Right cardiac atrium (tissue), 5 donors: ENCODE data around the gene LRBA. TPM values are rescaled to one million over a fixed set of nuclear protein-coding genes. Genes with fewer than 3 reads are reported as not detected.
"Not testable (repeated sequence)": the region's sequence is repeated elsewhere in the genome, so short reads cannot be mapped to it uniquely, and the experiment has no call there.

Experiments
- ATAC-seq, 2 donors: fragments of 200-7000 bp; cut with Tn5 transposase; one replicate each; pipeline versions ENCODE4 v1.8.0 to v1.9.1; 2020; ENCODE audit warnings: moderate library complexity in 2 of 2, mild to moderate bottlenecking in 1 of 2
- DNase-seq, 3 donors: peaks; one replicate each; pipeline ENCODE4 v3.0.0-alpha.2; 2020
- H3K27ac ChIP-seq: one replicate; pipeline ENCODE4 v1.5.1; 2013; ENCODE audit warnings: mild to moderate bottlenecking, low read length, control low read depth, moderate library complexity
- H3K27me3 ChIP-seq: one replicate; pipeline ENCODE4 v1.6.1; 2013; ENCODE audit not compliant: control insufficient read depth, insufficient read depth
- H3K4me1 ChIP-seq: one replicate; pipeline ENCODE4 v1.6.1; 2013; ENCODE audit warnings: low read length; ENCODE audit not compliant: control insufficient read depth, insufficient read depth
- H3K4me3 ChIP-seq: one replicate; pipeline ENCODE4 v1.5.1; 2013; ENCODE audit warnings: low read length, control low read depth
- H3K9me3 ChIP-seq: one replicate; pipeline ENCODE4 v1.6.1; 2013; ENCODE audit warnings: low read length; ENCODE audit not compliant: control insufficient read depth
- WGBS: extraction: QIAGEN DNeasy Blood & Tissue Kit; methylation state at CpG from one replicate; pipeline ENCODE4 v1.1.7; 2013; 5-methylcytosine and 5-hydroxymethylcytosine counted together
- intact Hi-C, 4 donors: fragments of 100-400 bp; cut with DNase I; formaldehyde crosslinking; loops; one replicate each; pipeline versions ENCODE4 v1.11.0 to v1.14.0; 2022 to 2023
- polyA plus RNA-seq: library from polyadenylated mRNA; stranded (reverse); fragments of 200-250 nt; gene quantifications from one replicate; pipeline ENCODE4 v1.2.3, GENCODE V29; 2013
- total RNA-seq, 4 donors: library from RNA; stranded (reverse); fragmentation: NEBNext Ultra II Directional; extraction: Animal tissue kit (Norgen Biotek cat#: 25700); gene quantifications; one replicate each; pipeline ENCODE4 v1.2.1, GENCODE V29; 2021
- donor health status: healthy with polysubstance abuse.
- donor health status: DM: no; HTN: yes; CAD: no.
- donor health status: DM: no; HTN: no; CAD: no.
- donor health status: DM: no; HTN: yes; CAD: no; lungs with severe emphysema.
- donor health status: DM: yes; HTN: yes; CAD: no.

LRBA gene
- total and polyA plus RNA-seq, 5 donors: 14.4 to 29.9 (median 23.4) TPM

GRCh38 chr4:150771382-150771781 is 243.7 kb downstream of the LRBA start:
- intact Hi-C loops: no loop called here
- WGBS: 90% methylated on average over 1 of the region's 1 CpG
- no peak for ATAC-seq
- Histone ChIP-seq H3K27ac (no peak overlapping the region), H3K27me3 (no peaks in the 10 kb centered on the region), H3K4me3 (no peak overlapping the region), H3K9me3 (no peaks in the 10 kb centered on the region), H3K4me1 (no peaks in the 10 kb centered on the region)
- no peak for DNase-seq

GRCh38 chr4:150769845-150770244 is 245.2 kb downstream of the LRBA start:
- no peak overlapping the region for H3K27ac ChIP-seq
- 92% methylated on average over 4 of the region's 4 CpGs for WGBS
- ATAC-seq: no peak
- intact Hi-C loops: no loop called here
- no peaks in the 10 kb centered on the region for H3K27me3 ChIP-seq
- no peak for DNase-seq
- H3K4me3 ChIP-seq: no peak overlapping the region
- no peaks in the 10 kb centered on the region for H3K9me3 ChIP-seq
- no peaks in the 10 kb centered on the region for H3K4me1 ChIP-seq

- H3K27ac ChIP-seq: no peak overlapping the region
- 91% methylated on average over 2 of the region's 2 CpGs for WGBS
- no peaks in the 10 kb centered on the region for H3K9me3 ChIP-seq
- intact Hi-C loops: no loop called here
- no peaks in the 10 kb centered on the region for H3K27me3 ChIP-seq
- ATAC-seq (peak in 1 of 2 donors; percentile 59), DNase-seq (no peak)
- H3K4me3 ChIP-seq: no peak overlapping the region
- H3K4me1 ChIP-seq: no peaks in the 10 kb centered on the region
Measured at GRCh38 chr4:150769248-150769647, 245.8 kb downstream of the LRBA start.

- intact Hi-C loops: no loop called here
- Histone ChIP-seq H3K27me3 (no peaks in the 10 kb centered on the region), H3K27ac (no peak overlapping the region), H3K9me3 (no peaks in the 10 kb centered on the region), H3K4me1 (no peaks in the 10 kb centered on the region), H3K4me3 (no peak overlapping the region)
- WGBS: 86% methylated on average over 1 of the region's 1 CpG
- no peak for DNase-seq
- no peak for ATAC-seq
Measured at GRCh38 chr4:150768497-150768896, 246.6 kb downstream of the LRBA start.

GRCh38 chr4:150765216-150765615 is 249.9 kb downstream of the LRBA start:
- H3K27ac ChIP-seq: no peak overlapping the region
- no peak for ATAC-seq

GRCh38 chr4:150751648-150752047 is 263.4 kb downstream of the LRBA start:
- DNase-seq (no peak), ATAC-seq (no peak)
- Histone ChIP-seq H3K9me3 (no peaks in the 10 kb centered on the region), H3K27ac (no peak overlapping the region), H3K4me3 (no peak overlapping the region), H3K27me3 (no peaks in the 10 kb centered on the region), H3K4me1 (no peaks in the 10 kb centered on the region)
- intact Hi-C loops: no loop called here

More at GRCh38 chr4:150765216-150765615, 249.9 kb downstream of the LRBA start:
- Histone ChIP-seq H3K9me3 (no peaks in the 10 kb centered on the region), H3K4me1 (no peaks in the 10 kb centered on the region), H3K27me3 (no peaks in the 10 kb centered on the region), H3K4me3 (no peak overlapping the region)
- 90% methylated on average over 2 of the region's 2 CpGs for WGBS
- DNase-seq: no peak
- intact Hi-C loops: no loop called here

- intact Hi-C loops: no loop called here
- ATAC-seq: no peak
Measured at GRCh38 chr4:150750824-150751223, 264.3 kb downstream of the LRBA start.

GRCh38 chr4:150746156-150746555 is 268.9 kb downstream of the LRBA start:
- H3K4me3 ChIP-seq: no peak overlapping the region
- no peaks in the 10 kb centered on the region for H3K27me3 ChIP-seq
- intact Hi-C loops: no loop called here
- WGBS: 90% methylated on average over 4 of the region's 4 CpGs
- H3K27ac ChIP-seq: no peak overlapping the region
- DNase-seq (no peak), ATAC-seq (no peak)
- no peaks in the 10 kb centered on the region for H3K4me1 ChIP-seq
- H3K9me3 ChIP-seq: no peaks in the 10 kb centered on the region

More at GRCh38 chr4:150750824-150751223, 264.3 kb downstream of the LRBA start:
- no peaks in the 10 kb centered on the region for H3K4me1 ChIP-seq
- DNase-seq: no peak
- no peaks in the 10 kb centered on the region for H3K27me3 ChIP-seq
- no peak overlapping the region for H3K4me3 ChIP-seq
- no peaks in the 10 kb centered on the region for H3K9me3 ChIP-seq
- no peak overlapping the region for H3K27ac ChIP-seq

GRCh38 chr4:150744570-150744969 is 270.5 kb downstream of the LRBA start:
- DNase-seq (no peak), ATAC-seq (no peak)
- Histone ChIP-seq H3K4me1 (no peaks in the 10 kb centered on the region), H3K9me3 (no peaks in the 10 kb centered on the region), H3K4me3 (no peak overlapping the region), H3K27ac (no peak overlapping the region), H3K27me3 (no peaks in the 10 kb centered on the region)
- intact Hi-C loops: no loop called here
- 83% methylated on average over 2 of the region's 2 CpGs for WGBS

GRCh38 chr4:150743564-150744342 is 271.3 kb downstream of the LRBA start:
- intact Hi-C loops: no loop called here
- no peaks in the 10 kb centered on the region for H3K9me3 ChIP-seq
- H3K4me1 ChIP-seq: no peaks in the 10 kb centered on the region
- no peak overlapping the region for H3K27ac ChIP-seq
- H3K27me3 ChIP-seq: no peaks in the 10 kb centered on the region
- 56% methylated on average over 2 of the region's 2 CpGs for WGBS
- ATAC-seq (no peak), DNase-seq (no peak)
- H3K4me3 ChIP-seq: no peak overlapping the region

- ATAC-seq, H3K4me1 ChIP-seq, intact Hi-C loops, H3K27ac ChIP-seq, H3K27me3 ChIP-seq, DNase-seq, H3K9me3 ChIP-seq, H3K4me3 ChIP-seq: not testable (repeated sequence)
- WGBS: 77% methylated on average over 6 of the region's 6 CpGs
Measured at GRCh38 chr4:150742930-150743329, 272.2 kb downstream of the LRBA start.

GRCh38 chr4:150739591-150739990 is 275.5 kb downstream of the LRBA start:
- H3K9me3 ChIP-seq: no peaks in the 10 kb centered on the region
- H3K4me1 ChIP-seq: no peaks in the 10 kb centered on the region
- ATAC-seq (peak in 1 of 2 donors; percentile 71), DNase-seq (no peak)
- no peak overlapping the region for H3K27ac ChIP-seq
- 73% methylated on average over 3 of the region's 3 CpGs for WGBS
- intact Hi-C loops: loop anchor here in 1 of 4 donors (10.0 kb wide), 1 partner anchor 95 kb away; no protein-coding TSS in a partner anchor
- no peak overlapping the region for H3K4me3 ChIP-seq
- no peaks in the 10 kb centered on the region for H3K27me3 ChIP-seq
